Measurements from ENCODE around the gene SNAP29. TPM values are rescaled to one million over a fixed set of nuclear protein-coding genes. Genes with fewer than 3 reads are reported as not detected.

SNAP29 gene
- total RNA-seq, 3 donors from 2014 or later, result 17.7 to 28.2 (median 22.5) TPM

DNA sequence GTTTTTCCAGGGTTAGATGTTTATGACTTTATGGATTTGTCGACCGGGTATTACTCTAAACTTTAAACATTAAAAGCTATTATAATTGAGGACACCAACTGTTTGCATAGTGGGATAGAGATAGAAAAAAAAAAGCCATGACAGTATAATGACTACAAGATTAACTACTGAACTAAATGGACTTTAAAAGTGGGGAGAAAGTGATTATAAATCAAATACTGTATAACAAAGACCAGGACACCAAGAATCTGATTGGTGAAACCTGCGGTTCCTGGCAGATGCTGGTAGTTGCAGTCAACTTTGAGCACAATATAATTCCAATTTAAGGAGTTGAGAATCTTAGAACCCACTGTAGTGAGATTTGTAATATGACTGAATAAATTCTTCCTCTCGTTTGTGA is 60.9 kb downstream of the SNAP29 start:
- no peak for DNase-seq (ENCODE audit: low spot score in 2 of 2)
- H3K27me3 ChIP-seq, result no peaks in the 10 kb centered on the region
- H3K36me3 ChIP-seq, result no peaks in the 10 kb centered on the region
- H3K27ac ChIP-seq, result peak overlapping the region in 1 of 2 donors; percentile 3
- no peak for TF ChIP-seq POLR2AphosphoS5 (IDR thresholded peaks at IDR 0.05)
- TF ChIP-seq POLR2A (IDR thresholded peaks at IDR 0.05), result no peak
- TF ChIP-seq, protein P1, sequence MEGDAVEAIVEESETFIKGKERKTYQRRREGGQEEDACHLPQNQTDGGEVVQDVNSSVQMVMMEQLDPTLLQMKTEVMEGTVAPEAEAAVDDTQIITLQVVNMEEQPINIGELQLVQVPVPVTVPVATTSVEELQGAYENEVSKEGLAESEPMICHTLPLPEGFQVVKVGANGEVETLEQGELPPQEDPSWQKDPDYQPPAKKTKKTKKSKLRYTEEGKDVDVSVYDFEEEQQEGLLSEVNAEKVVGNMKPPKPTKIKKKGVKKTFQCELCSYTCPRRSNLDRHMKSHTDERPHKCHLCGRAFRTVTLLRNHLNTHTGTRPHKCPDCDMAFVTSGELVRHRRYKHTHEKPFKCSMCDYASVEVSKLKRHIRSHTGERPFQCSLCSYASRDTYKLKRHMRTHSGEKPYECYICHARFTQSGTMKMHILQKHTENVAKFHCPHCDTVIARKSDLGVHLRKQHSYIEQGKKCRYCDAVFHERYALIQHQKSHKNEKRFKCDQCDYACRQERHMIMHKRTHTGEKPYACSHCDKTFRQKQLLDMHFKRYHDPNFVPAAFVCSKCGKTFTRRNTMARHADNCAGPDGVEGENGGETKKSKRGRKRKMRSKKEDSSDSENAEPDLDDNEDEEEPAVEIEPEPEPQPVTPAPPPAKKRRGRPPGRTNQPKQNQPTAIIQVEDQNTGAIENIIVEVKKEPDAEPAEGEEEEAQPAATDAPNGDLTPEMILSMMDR (IDR thresholded peaks at IDR 0.05), result no peak
- intact Hi-C loops (cut with DNase I; ENCODE audit: low total_unique reads), result no loop called here
- no peaks in the 10 kb centered on the region for H3K9me3 ChIP-seq
- H3K4me3 ChIP-seq, result peak overlapping the region; percentile 68 to 100 (median 98)
- peaks cover 0 to 14% of the 10 kb centered on the region in 2 donors for H3K4me1 ChIP-seq

DNA sequence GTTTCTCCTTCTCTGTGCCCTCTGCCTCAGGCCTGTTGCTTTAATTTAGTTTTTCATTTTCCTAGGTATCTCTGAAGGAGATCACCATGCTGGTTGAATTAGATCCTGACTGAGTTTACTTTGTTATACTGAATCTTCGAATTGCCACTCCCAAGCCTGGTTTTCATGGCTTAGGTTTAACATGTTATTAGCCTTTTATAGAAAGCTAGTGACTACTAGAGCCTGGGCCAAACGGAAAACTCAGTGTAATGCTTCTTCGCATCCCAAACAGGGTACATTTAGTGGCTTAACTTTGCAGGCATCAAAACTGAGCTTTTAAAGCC is 62.0 kb downstream of the SNAP29 start:
- H3K27ac ChIP-seq, result no peak overlapping the region
- DNase-seq (ENCODE audit: low spot score in 2 of 2), result no peak

DNA sequence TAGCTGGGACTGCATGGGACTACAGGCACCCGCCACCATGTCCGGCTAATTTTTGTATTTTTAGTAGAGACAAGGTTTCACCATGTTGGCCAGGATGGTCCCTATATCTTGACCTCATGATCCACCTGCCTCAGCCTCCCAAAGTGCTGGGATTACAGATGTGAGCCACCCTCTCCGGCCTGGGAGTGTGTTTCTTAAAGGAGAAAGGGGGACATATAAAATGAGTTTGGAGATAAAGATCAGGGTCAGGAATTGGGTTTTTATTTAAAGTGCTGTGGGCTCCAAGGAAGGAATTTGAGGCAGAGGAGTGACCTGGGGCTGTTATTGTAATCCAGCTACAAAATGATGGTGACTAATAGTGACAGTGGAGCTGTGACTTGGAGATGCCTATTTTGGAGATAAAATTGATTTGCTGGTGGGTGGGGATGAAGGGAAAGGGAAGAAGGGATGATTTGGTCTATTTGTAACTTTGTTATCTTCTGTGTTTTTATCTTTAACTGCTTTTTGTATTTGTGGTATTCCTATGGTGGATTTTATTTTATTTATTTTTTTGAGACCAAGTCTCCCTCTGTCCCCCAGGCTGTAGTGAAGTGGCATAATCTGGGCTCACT is 63.4 kb downstream of the SNAP29 start:
- Histone ChIP-seq H3K27ac (no peak overlapping the region), H3K4me3 (no peak overlapping the region), H3K36me3 (no peaks in the 10 kb centered on the region), H3K4me1 (peaks cover 0 to 14% of the 10 kb centered on the region in 2 donors), H3K27me3 (no peaks in the 10 kb centered on the region), H3K9me3 (no peaks in the 10 kb centered on the region)
- no peak for DNase-seq (ENCODE audit: low spot score in 2 of 2)
- TF ChIP-seq POLR2A (IDR thresholded peaks at IDR 0.05), result no peak
- no peak for TF ChIP-seq POLR2AphosphoS5 (IDR thresholded peaks at IDR 0.05)
- TF ChIP-seq, protein P1 (IDR thresholded peaks at IDR 0.05), result no peak
- intact Hi-C loops (cut with DNase I; ENCODE audit: low total_unique reads), result no loop called here

More for the DNA sequence above, 62.0 kb downstream of the SNAP29 start:
- H3K4me3 ChIP-seq, result peak overlapping the region; percentile 68 to 100 (median 98)
- TF ChIP-seq POLR2A (IDR thresholded peaks at IDR 0.05), result no peak
- TF ChIP-seq POLR2AphosphoS5 (IDR thresholded peaks at IDR 0.05), result no peak
- H3K4me1 ChIP-seq, result peaks cover 0 to 14% of the 10 kb centered on the region in 2 donors
- intact Hi-C loops (cut with DNase I; ENCODE audit: low total_unique reads), result no loop called here
- no peaks in the 10 kb centered on the region for H3K27me3 ChIP-seq
- no peaks in the 10 kb centered on the region for H3K36me3 ChIP-seq
- no peaks in the 10 kb centered on the region for H3K9me3 ChIP-seq

DNA sequence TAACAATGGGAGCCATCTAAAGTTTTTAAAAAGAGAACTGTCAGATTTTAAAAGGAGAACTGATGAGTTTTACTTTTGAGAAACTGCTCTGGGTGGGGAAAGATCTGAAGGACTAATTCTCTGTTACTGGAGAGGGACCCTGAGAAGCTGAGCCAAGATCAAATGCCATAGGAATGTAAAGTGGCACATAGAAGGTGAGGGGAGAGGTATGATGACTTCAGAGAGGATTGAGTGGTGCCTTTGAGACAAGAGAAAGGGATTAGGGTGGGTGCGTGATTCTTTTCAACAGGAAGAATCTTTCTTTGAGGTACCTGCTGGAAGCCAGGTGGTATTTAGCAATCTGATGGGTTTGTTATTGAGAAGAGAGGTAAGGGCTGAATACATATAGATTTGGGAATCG is 67.4 kb downstream of the SNAP29 start:
- no peak overlapping the region for H3K4me3 ChIP-seq
- no peaks in the 10 kb centered on the region for H3K27me3 ChIP-seq
- H3K27ac ChIP-seq, result no peak overlapping the region
- intact Hi-C loops (cut with DNase I; ENCODE audit: low total_unique reads), result no loop called here
- H3K36me3 ChIP-seq, result no peaks in the 10 kb centered on the region
- no peaks in the 10 kb centered on the region for H3K9me3 ChIP-seq
- TF ChIP-seq POLR2A (IDR thresholded peaks at IDR 0.05), result no peak
- no peak for TF ChIP-seq POLR2AphosphoS5 (IDR thresholded peaks at IDR 0.05)
- TF ChIP-seq, protein P1 (IDR thresholded peaks at IDR 0.05), result no peak
- peaks cover 0 to 9% of the 10 kb centered on the region in 2 donors for H3K4me1 ChIP-seq
- DNase-seq (ENCODE audit: low spot score in 2 of 2), result no peak

DNA sequence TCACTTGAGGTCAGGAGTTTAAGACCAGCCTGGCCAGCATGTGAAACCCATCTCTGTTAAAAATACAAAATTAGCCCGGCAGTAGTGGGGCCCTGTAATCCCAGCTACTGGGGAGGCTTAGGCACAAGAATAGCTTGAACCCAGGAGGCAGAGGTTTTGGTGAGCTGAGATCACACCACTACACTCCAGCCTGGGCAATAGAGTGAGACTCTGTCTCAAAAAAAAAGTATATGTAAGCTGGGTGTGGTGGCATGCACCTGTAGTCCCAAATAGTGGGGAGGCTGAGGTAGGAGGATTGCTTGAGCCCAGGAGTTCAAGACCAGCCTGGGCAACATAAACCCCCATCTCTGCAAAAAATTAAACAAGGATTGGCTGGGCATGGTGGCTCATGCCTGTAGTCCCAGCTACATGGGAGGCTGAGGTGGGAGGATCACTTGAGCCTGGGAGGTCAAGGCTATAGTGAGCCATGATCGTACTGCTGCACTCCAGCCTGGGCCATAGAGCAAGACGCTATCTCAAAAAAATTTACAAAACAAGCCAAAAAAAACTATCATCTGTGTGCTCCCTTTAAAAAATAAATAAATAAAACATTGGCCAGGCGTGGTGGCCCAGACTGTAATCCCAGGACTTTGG is 69.2 kb downstream of the SNAP29 start:
- no peaks in the 10 kb centered on the region for H3K4me1 ChIP-seq
- no peak for DNase-seq (ENCODE audit: low spot score in 2 of 2)

More for the DNA sequence above, 69.2 kb downstream of the SNAP29 start:
- H3K27ac ChIP-seq, result no peak overlapping the region
- no peaks in the 10 kb centered on the region for H3K9me3 ChIP-seq
- H3K4me3 ChIP-seq, result no peak overlapping the region
- no peaks in the 10 kb centered on the region for H3K36me3 ChIP-seq
- H3K27me3 ChIP-seq, result no peaks in the 10 kb centered on the region
- intact Hi-C loops (cut with DNase I; ENCODE audit: low total_unique reads), result no loop called here
- TF ChIP-seq, protein P1 (IDR thresholded peaks at IDR 0.05), result no peak
- no peak for TF ChIP-seq POLR2AphosphoS5 (IDR thresholded peaks at IDR 0.05)
- no peak for TF ChIP-seq POLR2A (IDR thresholded peaks at IDR 0.05)

Measured in breast epithelium (tissue), 4 donors.